GM18909 (cell line): ENCODE data around the gene CYFIP2.

ENCODE experiments used
- ATAC-seq: cut with Tn5 transposase; IDR thresholded peaks from one replicate; pipeline ENCODE4 v1.9.1; 2021; ENCODE audit warnings: mild to moderate bottlenecking; ENCODE audit not compliant: unreplicated experiment, poor library complexity

The CYFIP2 gene

DNA sequence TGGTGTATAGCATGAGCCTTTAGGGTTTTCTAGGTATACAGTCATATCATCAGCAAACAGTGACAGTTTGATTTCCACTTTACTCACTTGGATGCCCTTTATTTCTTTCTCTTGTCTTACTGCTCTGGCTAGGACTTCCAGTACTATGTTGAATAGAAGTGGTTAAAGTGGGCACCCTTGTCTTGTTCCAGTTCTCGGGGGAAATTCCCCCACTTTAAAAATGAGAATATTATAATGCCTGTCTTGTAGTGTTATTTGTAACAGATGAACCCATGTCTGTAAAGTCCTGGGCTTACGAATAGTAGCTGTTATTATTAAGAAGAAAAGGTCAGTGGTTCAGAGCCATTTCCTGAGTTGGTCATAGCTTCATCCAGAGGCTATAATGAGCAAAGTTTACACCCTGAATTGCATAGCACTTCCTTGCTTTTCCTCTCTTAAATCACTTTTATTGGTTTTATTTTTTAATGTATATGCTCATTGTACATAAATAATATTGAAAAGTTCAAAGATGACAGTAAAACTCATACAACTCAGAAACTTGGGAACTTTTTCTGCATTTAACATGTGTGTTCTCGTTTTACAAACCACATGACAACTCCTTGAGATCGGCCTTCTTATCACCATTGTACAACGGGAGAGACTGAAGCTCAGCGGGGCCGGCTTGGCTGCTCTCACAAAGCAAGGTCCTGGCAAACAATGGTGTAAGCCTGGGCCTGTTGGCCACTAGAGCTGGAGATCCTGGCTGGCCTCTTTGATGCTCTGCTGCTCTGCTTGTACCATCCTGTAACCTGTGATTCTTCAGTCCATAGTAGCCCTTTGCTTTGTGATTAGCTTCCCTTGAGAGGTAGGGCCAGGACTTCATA is 85.2 kb downstream of the CYFIP2 start:
- ATAC-seq, result no peak

DNA sequence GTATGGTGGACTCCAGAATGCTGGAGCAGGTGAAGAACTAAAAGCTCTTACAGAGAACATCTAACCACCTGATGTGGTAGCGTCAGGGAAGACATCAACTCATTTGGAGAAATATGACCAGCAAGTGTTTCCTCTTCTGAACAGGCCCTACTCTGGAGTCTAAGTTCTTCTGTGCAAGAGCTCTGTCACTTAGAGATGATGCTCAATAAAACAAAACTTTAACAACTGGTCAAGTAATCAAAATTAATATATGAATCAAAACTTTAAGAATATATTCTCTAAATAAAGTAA is 85.8 kb downstream of the CYFIP2 start:
- no peak for ATAC-seq

DNA sequence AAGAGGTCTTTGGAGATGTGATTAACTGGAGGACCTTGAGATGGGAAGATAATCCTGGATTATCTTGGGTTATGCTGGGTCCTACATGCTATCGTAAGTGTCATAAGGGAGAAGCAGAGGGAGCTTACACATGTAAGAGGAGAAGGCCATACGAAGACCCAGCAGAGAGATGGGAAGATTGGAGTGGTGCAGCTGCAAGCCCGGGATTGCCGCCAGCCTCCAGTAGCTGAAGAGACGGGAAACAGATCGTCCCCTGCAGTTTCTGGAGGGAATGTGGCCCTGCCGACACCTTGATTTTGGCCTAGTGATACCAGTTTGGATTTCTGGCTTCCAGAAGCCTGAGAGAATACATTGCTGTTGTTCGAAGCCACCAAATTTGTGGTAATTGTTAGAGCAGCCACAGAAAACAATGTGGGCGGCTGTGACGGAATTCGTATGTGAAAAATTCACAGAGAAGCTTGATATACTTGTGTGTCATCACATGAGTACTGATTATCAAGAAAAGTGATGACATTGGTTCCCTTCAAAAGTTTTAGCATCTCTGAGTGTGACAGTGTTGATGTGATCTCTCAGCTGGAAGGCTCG is 86.9 kb downstream of the CYFIP2 start:
- no peak for ATAC-seq

DNA sequence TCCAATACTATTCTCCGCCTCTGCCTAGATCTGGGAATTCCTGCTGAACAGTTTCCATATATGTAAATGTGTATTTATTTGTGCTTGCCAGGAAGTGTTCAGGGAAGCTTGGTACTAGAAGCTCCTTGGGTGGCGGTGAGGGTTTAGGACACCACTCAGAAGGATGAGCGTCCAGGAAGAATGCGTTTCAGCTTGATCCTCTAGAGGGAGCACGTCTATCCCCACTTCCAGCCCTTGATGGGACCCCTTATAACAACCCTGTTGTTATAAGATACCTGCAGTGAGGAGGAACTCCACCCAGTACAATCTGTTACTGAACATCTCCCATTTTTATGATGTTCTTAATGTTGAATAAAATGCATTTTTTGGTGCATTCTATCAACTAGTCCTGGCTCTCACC is 88.9 kb downstream of the CYFIP2 start:
- no peak for ATAC-seq

DNA sequence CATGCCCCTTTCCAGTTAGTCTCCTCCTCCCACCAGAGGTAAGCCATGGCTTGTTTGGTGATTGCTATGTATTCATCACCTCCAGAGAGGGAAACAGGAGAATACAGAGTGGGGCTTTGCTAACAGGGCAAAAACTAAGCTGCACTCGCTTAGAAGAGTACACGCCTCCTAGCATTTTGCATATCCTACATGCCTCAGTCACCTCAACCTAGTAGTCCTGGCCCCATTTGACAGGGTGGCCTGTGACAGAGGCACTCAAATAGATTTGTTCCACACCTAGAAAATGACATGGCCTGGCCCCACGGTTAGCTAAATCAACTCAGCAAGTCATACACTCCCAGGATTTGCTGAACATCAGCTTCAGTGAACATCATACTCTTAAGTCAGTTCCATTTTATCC is 90.7 kb downstream of the CYFIP2 start:
- no peak for ATAC-seq

DNA sequence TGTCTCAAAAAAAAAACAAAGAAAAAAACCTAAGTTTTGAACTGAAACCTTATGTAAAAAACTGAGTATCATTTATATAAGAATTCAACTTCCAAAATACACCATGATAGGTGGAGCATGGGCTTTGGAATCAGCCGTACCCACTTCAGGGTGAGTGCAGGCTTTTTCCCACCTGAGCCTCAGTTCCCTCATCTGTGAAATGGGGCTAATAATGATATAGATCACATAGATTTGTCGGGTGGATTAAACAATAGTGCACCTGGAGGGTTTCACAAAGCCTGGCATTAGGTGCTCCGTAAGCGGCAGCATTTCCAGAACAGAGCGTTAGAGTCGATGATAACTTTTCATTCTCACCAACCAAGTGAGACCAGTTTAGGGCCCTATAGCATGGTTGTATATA is 91.9 kb downstream of the CYFIP2 start:
- ATAC-seq, result no peak

DNA sequence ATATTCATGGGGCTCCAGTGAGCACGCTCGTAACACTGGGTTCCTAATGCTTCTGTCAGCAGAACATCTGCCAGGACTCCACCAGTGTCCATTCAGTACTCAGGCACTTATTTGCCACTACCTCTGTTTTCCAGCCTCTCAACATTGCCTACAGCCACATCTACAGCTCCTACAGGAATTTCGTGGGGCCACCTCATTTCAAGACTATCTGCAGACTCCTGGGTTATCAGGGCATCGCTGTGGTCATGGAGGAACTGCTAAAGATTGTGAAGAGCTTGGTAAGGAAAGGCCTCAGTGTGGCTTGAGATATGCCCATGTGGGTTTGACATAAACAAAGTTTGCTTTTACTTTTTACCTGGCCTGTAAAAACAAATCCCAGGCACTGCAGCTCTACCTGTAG is 92.9 kb downstream of the CYFIP2 start:
- no peak for ATAC-seq

DNA sequence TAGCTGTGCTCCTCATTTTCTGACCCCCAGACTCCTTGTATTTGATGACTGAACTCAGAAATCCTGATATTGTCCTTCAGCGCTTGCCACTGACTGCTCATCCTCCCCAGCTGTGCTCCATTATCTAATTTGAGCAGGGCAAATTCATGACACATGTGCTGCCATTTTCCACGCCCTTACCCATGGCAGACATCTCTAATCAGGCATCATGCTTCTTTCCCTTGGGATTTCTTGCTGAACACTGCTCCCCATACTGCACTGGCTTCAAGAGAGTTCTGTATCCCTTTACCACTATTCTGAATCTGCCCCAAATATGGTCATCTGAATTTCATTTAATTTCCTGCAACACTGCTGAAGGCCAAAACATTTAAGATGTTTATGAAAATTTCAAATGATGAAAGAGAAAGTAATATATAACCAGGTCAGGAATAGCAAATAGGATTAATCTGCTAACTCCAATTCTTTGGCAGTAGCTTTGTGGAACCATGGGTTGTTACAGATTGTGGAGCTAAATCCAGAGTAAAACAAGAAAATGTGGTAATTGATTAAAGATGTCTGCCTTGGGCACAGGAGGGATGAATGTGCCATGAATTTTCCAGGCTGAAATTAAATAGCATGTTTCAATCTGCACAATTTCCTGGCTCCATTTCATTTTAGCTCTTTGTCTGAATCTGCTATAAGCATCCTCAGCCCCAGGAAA is 93.6 kb downstream of the CYFIP2 start:
- no peak for ATAC-seq

DNA sequence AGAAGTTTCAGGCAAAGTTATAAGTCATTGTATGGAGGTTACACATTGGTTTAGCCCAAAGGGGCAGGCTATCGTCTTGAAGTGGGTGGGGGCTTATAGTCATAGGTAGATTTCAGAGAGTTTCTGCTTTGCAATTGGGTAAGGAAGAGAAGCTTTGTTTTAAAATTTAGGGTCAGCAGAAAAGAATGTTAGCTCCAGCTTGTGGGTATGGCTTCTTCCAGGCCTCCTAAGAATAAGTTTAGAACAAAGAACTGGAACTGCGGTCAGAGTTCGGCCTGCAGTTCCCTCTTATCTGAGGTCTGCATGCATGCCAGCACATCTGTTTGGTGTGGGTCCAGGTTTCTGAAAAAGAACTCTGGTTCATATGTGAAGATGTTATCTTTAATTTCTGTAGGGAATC is 96.1 kb downstream of the CYFIP2 start:
- no peak for ATAC-seq

DNA sequence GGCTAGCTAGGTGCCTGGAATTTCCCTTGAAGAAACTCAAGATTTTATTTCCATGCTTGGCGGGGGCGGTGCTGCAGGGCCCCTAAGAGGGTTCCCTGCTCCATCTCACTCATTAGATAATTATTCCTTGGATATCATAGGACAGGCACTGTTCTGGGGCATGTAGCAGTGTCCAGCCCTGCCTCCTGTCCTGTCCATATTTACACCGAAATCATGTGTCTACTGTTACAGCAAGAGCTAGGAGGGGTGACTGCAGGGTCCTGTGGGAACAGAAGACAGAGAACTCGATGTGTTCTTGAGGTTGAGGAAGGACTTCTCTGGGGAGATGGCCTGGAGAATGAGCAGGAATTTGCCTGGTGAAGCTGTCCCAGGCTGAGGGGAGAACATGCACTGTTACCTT is 96.6 kb downstream of the CYFIP2 start:
- ATAC-seq, result no peak

DNA sequence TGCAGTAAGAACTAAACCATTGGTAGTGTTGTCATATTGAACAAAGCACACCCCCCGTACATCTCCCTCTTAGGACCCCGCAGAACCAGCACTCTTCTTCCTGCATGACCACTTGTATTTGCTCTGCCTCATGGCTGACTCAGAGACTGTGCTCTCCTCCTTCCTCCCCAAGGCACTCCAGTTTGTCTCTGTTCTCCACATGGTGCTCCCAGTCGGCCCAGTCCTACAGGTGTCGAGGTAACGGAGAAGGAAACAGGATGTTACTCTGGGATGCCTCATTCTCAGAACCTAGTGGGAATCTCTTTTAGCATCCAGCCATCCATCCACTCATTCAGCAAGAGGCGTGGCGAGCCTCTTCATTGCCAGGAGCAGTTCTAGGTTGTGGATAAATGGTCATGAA is 97.1 kb downstream of the CYFIP2 start:
- no peak for ATAC-seq

DNA sequence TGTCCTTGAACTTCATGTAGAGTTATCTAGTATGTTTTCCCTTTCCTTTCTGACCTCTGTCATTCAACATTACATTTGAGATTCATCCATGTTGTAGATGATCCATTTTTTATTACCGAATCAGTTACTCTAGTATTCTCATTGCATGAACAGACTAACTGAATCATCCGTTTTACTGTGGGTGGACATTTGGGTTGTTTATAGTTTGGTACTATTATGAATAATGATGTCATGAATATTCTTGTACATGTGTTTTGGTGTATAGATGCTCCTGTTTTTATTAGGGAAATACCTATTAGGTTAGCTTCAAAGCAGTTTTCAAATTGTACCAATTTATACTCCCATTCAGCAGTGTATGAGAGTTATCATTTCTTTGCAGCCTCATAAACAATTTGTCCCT is 99.8 kb downstream of the CYFIP2 start:
- no peak for ATAC-seq

DNA sequence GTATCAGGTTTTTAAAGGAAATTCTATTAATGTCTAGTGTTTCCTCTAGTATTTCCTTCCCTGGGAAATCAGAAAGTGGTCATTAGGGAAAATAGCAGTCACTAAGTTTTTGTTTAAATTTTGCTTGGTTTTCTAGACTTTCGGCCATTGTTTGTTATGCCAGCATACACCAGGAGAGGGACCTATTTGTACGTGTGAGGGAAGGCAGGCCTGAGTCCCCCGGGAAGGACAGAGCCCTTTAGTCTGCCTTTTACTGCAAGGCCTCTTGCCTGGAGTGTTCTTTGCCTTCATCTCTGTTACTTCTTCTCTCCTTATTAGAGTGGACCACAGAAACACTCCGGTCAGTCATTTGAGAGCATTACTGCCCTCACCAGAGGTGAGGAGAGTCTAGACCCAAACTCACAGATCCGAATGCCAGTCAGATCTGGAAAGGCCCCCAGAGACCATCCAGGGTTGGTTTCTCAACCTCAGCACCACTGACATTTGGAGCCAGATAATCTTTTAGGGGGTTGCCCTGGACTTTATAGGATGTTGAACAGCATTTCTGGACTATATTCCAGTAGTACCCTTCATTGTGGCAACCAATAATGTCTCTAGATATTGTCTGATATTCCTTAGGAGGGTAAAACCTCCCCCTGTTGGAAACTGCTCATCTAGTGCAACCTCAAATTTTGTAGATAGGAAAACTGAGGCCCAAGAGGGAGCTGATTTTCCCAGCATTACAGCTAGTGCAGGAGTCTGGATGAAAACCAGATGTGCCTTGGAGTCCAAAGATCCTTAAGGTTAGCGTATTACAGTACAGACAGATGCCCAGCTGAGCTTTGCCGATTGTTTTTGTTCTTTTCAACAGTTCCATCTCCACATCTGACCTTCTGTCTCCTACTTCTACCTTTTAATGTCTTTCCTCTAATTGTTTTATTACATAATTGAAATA is 101.1 kb downstream of the CYFIP2 start:
- ATAC-seq, result no peak

DNA sequence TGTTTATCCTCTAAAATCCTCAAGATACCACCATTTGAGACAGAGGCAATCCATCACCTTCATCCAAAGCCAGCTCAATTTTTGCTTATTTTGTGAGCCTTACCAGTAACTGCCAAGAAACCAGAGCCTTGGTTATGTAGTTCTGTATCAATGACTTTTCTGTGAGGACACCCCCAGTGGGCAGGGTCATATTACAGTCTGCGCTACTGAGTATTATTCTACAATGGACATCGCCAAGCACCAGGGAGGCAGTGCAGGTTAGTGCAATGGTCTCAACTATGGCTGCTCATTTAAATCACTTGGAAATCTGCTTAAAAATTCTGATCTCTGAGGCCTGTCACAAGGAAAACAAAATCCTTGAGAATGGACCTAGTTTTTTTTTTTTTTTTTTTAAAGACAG is 103.6 kb downstream of the CYFIP2 start:
- ATAC-seq, result no peak

DNA sequence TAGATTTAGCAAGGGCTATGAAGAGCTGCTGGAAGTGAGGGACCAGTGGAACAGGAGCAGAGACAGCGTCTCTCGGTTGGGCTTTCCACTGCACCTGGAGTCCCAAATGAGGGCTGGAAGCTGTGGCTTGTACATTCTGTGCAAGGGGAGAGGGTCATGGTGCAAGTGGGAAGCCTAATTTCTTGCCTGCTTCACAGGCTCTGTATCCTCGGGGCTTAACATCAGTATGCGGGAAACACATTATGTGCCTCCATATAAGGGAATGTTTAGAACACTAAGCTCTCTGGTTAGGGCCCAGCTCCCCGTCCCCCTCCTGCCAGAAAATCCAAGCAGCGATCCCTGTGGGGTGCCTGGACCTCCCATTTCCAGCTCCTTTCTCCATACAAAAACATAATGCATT is 105.0 kb downstream of the CYFIP2 start:
- ATAC-seq, result no peak

DNA sequence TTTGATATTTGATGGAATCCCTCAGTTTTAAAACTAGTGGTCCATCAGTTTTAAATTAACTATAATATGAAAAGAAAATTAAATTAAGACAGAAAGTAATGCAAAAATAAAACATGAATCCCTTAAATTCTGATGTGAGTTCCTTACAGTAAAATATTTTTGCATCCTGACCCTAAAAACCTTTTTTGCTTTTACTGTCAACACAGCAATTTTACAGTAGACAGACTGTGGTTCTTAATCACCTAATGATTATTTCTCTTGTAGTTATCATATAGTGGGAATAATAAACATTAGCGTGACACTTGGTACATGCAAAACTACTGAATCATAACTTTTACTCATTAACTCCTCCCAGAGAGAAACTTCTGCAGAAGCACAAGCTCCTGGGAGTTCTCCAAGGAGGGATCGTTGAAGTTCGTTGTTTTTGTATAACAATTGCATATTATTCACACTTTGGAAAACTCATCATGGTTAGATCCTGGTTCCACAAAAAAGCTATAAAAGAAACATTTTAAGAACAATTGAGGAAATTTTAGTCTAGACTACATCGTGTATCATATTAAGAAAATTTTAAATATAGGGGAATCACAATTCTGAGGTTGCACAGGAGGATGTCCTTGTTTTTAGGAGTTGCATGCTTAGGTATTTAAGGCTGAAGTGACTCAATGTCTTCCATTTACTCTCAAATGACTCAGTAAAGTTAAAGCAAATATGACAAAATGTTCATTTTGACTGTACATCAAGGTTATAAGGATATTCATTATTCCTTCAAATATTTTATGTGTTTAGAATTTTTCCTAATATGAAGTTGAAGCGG is 105.9 kb downstream of the CYFIP2 start:
- no peak for ATAC-seq

DNA sequence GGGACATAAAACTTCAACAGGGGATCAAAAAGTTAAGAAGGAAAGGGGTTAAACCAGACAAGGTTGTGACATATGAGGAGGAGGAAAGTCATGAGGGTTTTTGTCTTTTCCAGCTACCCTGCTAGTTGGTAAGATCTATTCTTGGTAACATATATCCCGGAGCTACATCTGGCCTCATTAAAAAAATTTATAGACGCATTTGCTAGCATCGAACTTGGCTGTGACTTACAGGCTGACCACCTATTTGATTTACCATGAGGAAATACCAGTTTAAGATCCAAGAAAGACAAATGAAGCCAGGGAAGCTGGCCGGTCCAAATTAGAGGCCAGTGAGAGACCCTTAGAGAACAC is 106.5 kb downstream of the CYFIP2 start:
- ATAC-seq, result no peak

DNA sequence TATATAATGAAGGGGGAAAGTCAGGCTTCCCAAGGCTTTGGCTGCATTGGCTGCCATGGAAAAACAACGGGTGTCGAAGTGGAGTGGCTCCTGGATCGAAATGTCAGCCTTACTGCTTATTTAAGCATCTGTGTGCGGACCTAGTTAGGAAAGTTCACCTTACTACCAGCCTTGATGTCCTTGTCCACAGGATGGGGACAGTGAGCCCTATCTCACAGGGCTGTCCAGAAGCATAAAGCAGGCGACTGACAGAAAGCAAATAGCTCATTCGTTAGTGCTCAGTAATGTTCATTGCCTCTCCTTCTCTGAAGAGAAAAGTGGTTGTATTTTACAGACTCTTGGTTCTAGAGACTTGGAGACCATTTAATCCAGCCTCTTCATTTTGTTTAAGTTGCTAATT is 112.6 kb downstream of the CYFIP2 start:
- ATAC-seq, result no peak

DNA sequence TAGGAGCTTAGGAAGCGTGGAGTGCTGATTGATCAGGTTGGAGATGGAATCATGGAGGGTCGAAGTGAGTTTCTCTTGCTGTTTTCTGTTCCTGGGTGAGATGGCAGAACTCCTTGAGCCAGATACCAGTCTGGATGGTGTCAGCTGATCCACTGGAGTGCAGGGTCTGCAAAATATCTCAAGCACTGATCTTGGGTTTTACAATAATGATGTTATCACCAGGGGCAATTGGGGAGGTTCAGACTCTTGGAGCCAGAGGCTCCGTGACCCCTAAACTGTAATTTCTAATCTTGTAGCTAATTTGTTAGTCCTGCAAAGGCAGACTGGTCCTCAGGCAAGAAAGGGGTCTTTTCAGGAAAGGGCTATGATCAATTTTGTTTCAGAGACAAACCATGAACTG is 114.1 kb downstream of the CYFIP2 start:
- ATAC-seq, result no peak

DNA sequence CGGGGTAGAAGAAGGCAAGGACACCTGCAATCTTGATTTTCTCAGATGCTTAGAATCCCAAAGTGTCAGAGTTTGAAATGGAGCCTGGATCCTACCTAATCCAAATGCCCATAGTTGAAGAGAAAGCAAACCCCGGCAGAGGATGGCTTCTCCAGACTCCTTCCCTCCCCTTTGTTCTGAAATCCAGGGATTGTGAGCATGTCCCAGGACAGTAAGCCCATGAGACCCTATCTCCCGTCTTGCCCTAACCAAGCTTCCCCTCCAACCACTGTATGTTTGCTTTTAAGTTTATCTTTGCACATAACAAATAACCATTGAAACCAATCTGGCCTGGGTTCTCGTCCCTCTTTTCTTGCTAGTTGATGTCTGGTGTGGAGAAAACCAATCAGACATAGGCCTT is 115.8 kb downstream of the CYFIP2 start:
- no peak for ATAC-seq
